PC-3 (cell line): ENCODE results near the gene HID1. TPM values are rescaled to one million over a fixed set of nuclear protein-coding genes. Genes with fewer than 3 reads are reported as not detected.

Experiments used
- ATAC-seq: fragments of 200-7000 bp; cut with Tn5 transposase; 2 replicates; pipeline ENCODE4 v1.9.1; 2020; ENCODE audit warnings: mild to moderate bottlenecking, moderate library complexity
- BruUV-seq: library from RNA; stranded (reverse); fragments of 400-500 nt; replicated peaks from 2 replicates; lab custom pipeline; 2021; lab: Mats Ljungman, UMichigan
- CTCF ChIA-PET: fragments of 300-600 bp; sonication (Branson Sonifier 250); formaldehyde crosslinking; loops from one replicate; lab custom pipeline; 2022; ENCODE audit warnings: antibody characterized with exemption; lab: Charles Lee
- POLR2A ChIA-PET: fragments of 300-600 bp; sonication (Branson Sonifier 250); formaldehyde crosslinking; loops from one replicate; lab custom pipeline; 2022; ENCODE audit warnings: antibody characterized with exemption; ENCODE audit not compliant: unreplicated experiment; lab: Charles Lee
- DNase-seq: peaks from one replicate; pipeline ENCODE4 v3.0.0-alpha.2; 2015
- H2AFZ ChIP-seq: fragments of 300-600 bp; sonication (generic); 2 replicates; pipeline ENCODE4 v1.6.0; 2016; ENCODE audit warnings: antibody characterized with exemption, low read length
- H3F3A ChIP-seq: fragments of 300-600 bp; sonication (generic); one replicate; pipeline ENCODE4 v1.6.0; 2017; ENCODE audit warnings: antibody characterized with exemption, low read length, control low read depth, mild to moderate bottlenecking; ENCODE audit not compliant: unreplicated experiment
- H3K27ac ChIP-seq: fragments of 300-600 bp; sonication (generic); 2 replicates; pipeline ENCODE4 v1.5.1; 2016; ENCODE audit warnings: mild to moderate bottlenecking, low read length
- H3K27me3 ChIP-seq: fragments of 300-600 bp; sonication (generic); 2 replicates; pipeline ENCODE4 v1.6.1; 2016; ENCODE audit warnings: low read length, mixed read lengths
- H3K36me3 ChIP-seq: fragments of 300-600 bp; sonication (generic); 2 replicates; pipeline ENCODE4 v1.6.1; 2016; ENCODE audit warnings: low read depth, mixed run types, low read length, mixed read lengths
- H3K4me1 ChIP-seq: fragments of 300-600 bp; sonication (generic); 2 replicates; pipeline ENCODE4 v1.5.1; 2016; ENCODE audit warnings: low read length; ENCODE audit not compliant: insufficient read depth
- H3K4me2 ChIP-seq: fragments of 300-600 bp; sonication (generic); 2 replicates; pipeline ENCODE4 v1.6.0; 2016; ENCODE audit warnings: low read length
- H3K4me3 ChIP-seq: fragments of 300-600 bp; sonication (generic); 2 replicates; pipeline ENCODE4 v1.5.1; 2016; ENCODE audit warnings: mild to moderate bottlenecking, low read length, mixed read lengths
- H3K79me2 ChIP-seq: fragments of 300-600 bp; sonication (generic); 2 replicates; pipeline ENCODE4 v1.6.1; 2017; ENCODE audit warnings: low read length, mixed read lengths
- H3K9ac ChIP-seq: fragments of 300-600 bp; sonication (generic); 2 replicates; pipeline ENCODE4 v1.6.0; 2016; ENCODE audit warnings: mild to moderate bottlenecking, low read length
- H3K9me2 ChIP-seq: fragments of 300-600 bp; sonication (generic); replicated peaks from 2 replicates; pipeline ENCODE4 v1.6.1; 2016; ENCODE audit warnings: mixed run types, low read length, mixed read lengths
- H3K9me3 ChIP-seq: fragments of 300-600 bp; sonication (generic); 2 replicates; pipeline ENCODE4 v1.6.1; 2016; ENCODE audit warnings: low read length, mixed read lengths
- H4K20me1 ChIP-seq: fragments of 300-600 bp; sonication (generic); 2 replicates; pipeline ENCODE4 v1.6.1; 2016; ENCODE audit warnings: low read length, mixed read lengths
- CTCF ChIP-seq: fragments of 300-600 bp; sonication (generic); conservative IDR thresholded peaks from 2 replicates; pipeline ENCODE4 v1.5.1; 2017; ENCODE audit warnings: antibody characterized with exemption, low read depth, mild to moderate bottlenecking, low read length
- EZH2 ChIP-seq: fragments of 300-600 bp; sonication (generic); IDR thresholded peaks from one replicate; pipeline ENCODE4 v1.6.1; 2017; ENCODE audit warnings: antibody characterized with exemption, mild to moderate bottlenecking, low read length; ENCODE audit not compliant: unreplicated experiment
- EZH2phosphoT487 ChIP-seq: fragments of 300-600 bp; sonication (generic); IDR thresholded peaks from 2 replicates; pipeline ENCODE4 v1.6.1; 2018; ENCODE audit warnings: mild to moderate bottlenecking, antibody characterized with exemption, low read length, borderline replicate concordance
- intact Hi-C: fragments of 100-400 bp; cut with micrococcal nuclease; formaldehyde crosslinking; loops from 2 replicates; pipeline ENCODE4 v1.9.0; 2023
- total RNA-seq: library from RNA; depleted of rRNA; stranded (reverse); fragments of >200 nt; gene quantifications from 2 replicates; pipeline ENCODE4 v1.2.3, GENCODE V29; 2014

The HID1 gene
- total RNA-seq, 1 experiment from 2014 or later, result 40.6 TPM

- ChIA-PET POLR2A (no interaction called here), CTCF (no interaction called here)
- Histone ChIP-seq H3K9me3 (no peaks in the 10 kb centered on the region), H3K27ac (no peak overlapping the region), H3K9me2 (no peaks in the 10 kb centered on the region), H4K20me1 (no peaks in the 10 kb centered on the region), H3K36me3 (no peaks in the 10 kb centered on the region), H3K4me2 (no peak overlapping the region), H2AFZ (no peak overlapping the region), H3K4me3 (no peak overlapping the region), H3K4me1 (no peaks in the 10 kb centered on the region), H3K9ac (no peak overlapping the region), H3F3A (no peaks in the 10 kb centered on the region), H3K79me2 (no peaks in the 10 kb centered on the region), H3K27me3 (peaks cover 18% of the 10 kb centered on the region)
- intact Hi-C loops, result no loop called here
- BruUV-seq, result no TSS peak
- DNase-seq, result no peak
- TF ChIP-seq EZH2 (no peak), CTCF (no peak), EZH2phosphoT487 (no peak)
- no peak for ATAC-seq
Observed at GRCh38 chr17:74928786-74929185, 43.8 kb downstream of the HID1 start.

GRCh38 chr17:74925242-74925641 is 47.3 kb downstream of the HID1 start:
- ATAC-seq (no peak), DNase-seq (no peak)
- no peak overlapping the region for H3K9ac ChIP-seq
- no peaks in the 10 kb centered on the region for H3K9me2 ChIP-seq
- H3K4me2 ChIP-seq, result no peak overlapping the region
- H3K27ac ChIP-seq, result no peak overlapping the region
- intact Hi-C loops, result no loop called here
- no peaks in the 10 kb centered on the region for H4K20me1 ChIP-seq
- POLR2A ChIA-PET, result no interaction called here
- CTCF ChIA-PET, result interaction anchor here (0.9 kb wide), 1 partner anchor 33 kb away, joined by 4 read pairs; no protein-coding TSS in a partner anchor
- H2AFZ ChIP-seq, result no peak overlapping the region
- TF ChIP-seq EZH2phosphoT487, result no peak
- TF ChIP-seq EZH2, result no peak
- TF ChIP-seq CTCF, result no peak
- no TSS peak for BruUV-seq
- no peaks in the 10 kb centered on the region for H3K36me3 ChIP-seq
- no peaks in the 10 kb centered on the region; the same call in 1 of the 2 replicates for H3K4me1 ChIP-seq
- peaks cover 31% of the 10 kb centered on the region for H3K27me3 ChIP-seq
- H3K79me2 ChIP-seq, result no peaks in the 10 kb centered on the region
- H3K9me3 ChIP-seq, result no peaks in the 10 kb centered on the region
- no peaks in the 10 kb centered on the region for H3F3A ChIP-seq
- no peak overlapping the region for H3K4me3 ChIP-seq

- ChIA-PET CTCF (interaction anchor here (0.5 to 1.0 kb wide), 4 partner anchors 13 to 49 kb away, joined by 3 to 7 read pairs (median 4); no protein-coding TSS in a partner anchor), POLR2A (no interaction called here)
- DNase-seq (no peak), ATAC-seq (no peak)
- H3F3A ChIP-seq, result no peaks in the 10 kb centered on the region
- H3K4me3 ChIP-seq, result peak within 1 kb of the TSS; percentile 63
- H2AFZ ChIP-seq, result peak within 1 kb of the TSS; percentile 84
- TF ChIP-seq EZH2phosphoT487, result no peak
- no peak for TF ChIP-seq EZH2
- no peak for TF ChIP-seq CTCF
- no peaks in the 10 kb centered on the region for H3K36me3 ChIP-seq
- no TSS peak for BruUV-seq
- H3K27ac ChIP-seq, result no peak within 1 kb of the TSS
- peak within 1 kb of the TSS; percentile 92 for H3K4me2 ChIP-seq
- peaks cover 31% of the 10 kb centered on the region for H3K27me3 ChIP-seq
- H4K20me1 ChIP-seq, result no peaks in the 10 kb centered on the region
- H3K79me2 ChIP-seq, result no peaks in the 10 kb centered on the region
- no peaks in the 10 kb centered on the region for H3K9me3 ChIP-seq
- H3K4me1 ChIP-seq, result no peaks in the 10 kb centered on the region; the same call in 1 of the 2 replicates
- H3K9ac ChIP-seq, result no peak within 1 kb of the TSS
- intact Hi-C loops, result no loop called here
- H3K9me2 ChIP-seq, result no peaks in the 10 kb centered on the region
Observed at GRCh38 chr17:74924250-74924948, 48.2 kb downstream of the HID1 start, which contains the start of gene OTOP2. OTOP2 (plus strand) TSS chr17:74924273; CDS start chr17:74924633, 360 bp downstream.
